ENCODE results near the gene CCNY.
"Not testable (repeated sequence)": the region's sequence is repeated elsewhere in the genome, so short reads cannot be mapped to it uniquely, and the experiment has no call there.

The CCNY gene

GRCh38 chr10:35382096-35382495 lies 45.8 kb downstream of the CCNY start:
- DNase-seq (ENCODE audit: low read depth in 2 of 2) = no peak

- DNase-seq (ENCODE audit: low read depth in 2 of 2) = no peak
Observed at GRCh38 chr10:35384265-35384868, 48.1 kb downstream of the CCNY start.

- DNase-seq (ENCODE audit: low read depth in 2 of 2) = no peak
Observed at GRCh38 chr10:35386594-35387174, 50.4 kb downstream of the CCNY start.

GRCh38 chr10:35387768-35388167 lies 51.5 kb downstream of the CCNY start:
- no peak for DNase-seq (ENCODE audit: low read depth in 2 of 2)

GRCh38 chr10:35388197-35388596 lies 51.9 kb downstream of the CCNY start:
- DNase-seq (ENCODE audit: low read depth in 2 of 2) = no peak

GRCh38 chr10:35388682-35389081 lies 52.4 kb downstream of the CCNY start:
- no peak for DNase-seq (ENCODE audit: low read depth in 2 of 2)

- no peak for DNase-seq (ENCODE audit: low read depth in 2 of 2)
Observed at GRCh38 chr10:35390161-35390840, 54.0 kb downstream of the CCNY start.

GRCh38 chr10:35390843-35391152 lies 54.5 kb downstream of the CCNY start:
- no peak for DNase-seq (ENCODE audit: low read depth in 2 of 2)

- no peak for DNase-seq (ENCODE audit: low read depth in 2 of 2)
Observed at GRCh38 chr10:35391153-35391953, 55.0 kb downstream of the CCNY start.

- no peak for DNase-seq (ENCODE audit: low read depth in 2 of 2)
Observed at GRCh38 chr10:35391954-35392262, 55.6 kb downstream of the CCNY start.

- DNase-seq (ENCODE audit: low read depth in 2 of 2) = no peak
Observed at GRCh38 chr10:35392482-35393228, 56.3 kb downstream of the CCNY start.

- no peak for DNase-seq (ENCODE audit: low read depth in 2 of 2)
Observed at GRCh38 chr10:35394411-35394851, 58.1 kb downstream of the CCNY start.

- no peak for DNase-seq (ENCODE audit: low read depth in 2 of 2)
Observed at GRCh38 chr10:35394934-35395333, 58.6 kb downstream of the CCNY start.

- no peak for DNase-seq (ENCODE audit: low read depth in 2 of 2)
Observed at GRCh38 chr10:35396560-35397434, 60.5 kb downstream of the CCNY start.

GRCh38 chr10:35397953-35398352 lies 61.6 kb downstream of the CCNY start:
- DNase-seq (ENCODE audit: low read depth in 2 of 2) = no peak

- no peak for DNase-seq (ENCODE audit: low read depth in 2 of 2)
Observed at GRCh38 chr10:35398355-35398754, 62.0 kb downstream of the CCNY start.

GRCh38 chr10:35398908-35399307 lies 62.6 kb downstream of the CCNY start:
- DNase-seq (ENCODE audit: low read depth in 2 of 2) = no peak

GRCh38 chr10:35399414-35400009 lies 63.2 kb downstream of the CCNY start:
- no peak for DNase-seq (ENCODE audit: low read depth in 2 of 2)

GRCh38 chr10:35400595-35401268 lies 64.4 kb downstream of the CCNY start:
- DNase-seq (ENCODE audit: low read depth in 2 of 2) = no peak

GRCh38 chr10:35403491-35403890 lies 67.2 kb downstream of the CCNY start:
- not testable (repeated sequence) for DNase-seq (ENCODE audit: low read depth in 2 of 2)
